Measurements from ENCODE around the gene SELENON. TPM values are rescaled to one million over a fixed set of nuclear protein-coding genes. Genes with fewer than 3 reads are reported as not detected.

Gene SELENON
- polyA plus RNA-seq, 1 of the 3 experiments (the other 2 are of a cell fraction), result 56.2 TPM

DNA sequence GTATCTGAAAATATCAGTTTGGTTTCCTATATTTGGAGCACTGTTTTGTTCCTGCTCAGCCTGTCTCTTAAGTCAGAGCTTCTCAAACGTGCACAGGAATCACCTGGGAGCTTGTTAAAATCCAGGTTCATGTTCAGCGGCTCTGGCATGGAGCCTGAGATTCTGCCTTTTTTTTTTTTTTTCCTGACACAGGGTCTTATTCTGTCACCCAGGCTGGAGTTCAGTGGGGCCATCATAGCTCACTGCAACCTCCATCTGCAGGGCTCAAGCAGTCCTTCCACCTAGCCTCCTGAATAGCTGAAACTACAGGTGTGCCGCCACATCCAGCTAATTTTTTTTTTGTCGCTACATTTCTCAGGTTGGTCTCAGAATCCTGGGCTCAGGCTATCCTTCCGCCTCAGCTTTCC lies 12.2 kb upstream of the SELENON start:
- H3K36me3 ChIP-seq (replicated peaks in 1 of 2; ENCODE audit: control insufficient read depth in 1 of 2, insufficient read depth in 2 of 2, low read length in 1 of 2), result no peaks in the 10 kb centered on the region
- no peaks in the 10 kb centered on the region for H3F3A ChIP-seq (replicated peaks; ENCODE audit: insufficient read depth)
- WGBS (ENCODE audit: low lambda C conversion rate), result 82% methylated on average over 5 of the region's 5 CpGs
- no peak overlapping the region for H3K4me3 ChIP-seq (ENCODE audit: low read depth in 2 of 2, low read length in 1 of 2)
- H3K4me2 ChIP-seq, result no peak overlapping the region
- no peaks in the 10 kb centered on the region for H3K79me2 ChIP-seq (ENCODE audit: insufficient read depth)
- H3K9me2 ChIP-seq, result no peaks in the 10 kb centered on the region
- peaks cover 0 to 38% of the 10 kb centered on the region in 2 experiments; a peak in 2 of 4 replicates for H3K4me1 ChIP-seq (ENCODE audit: control insufficient read depth in 1 of 2, insufficient read depth in 2 of 2, low read depth in 1 of 2, low read length in 1 of 2)
- TF ChIP-seq NFIC (IDR thresholded peaks at IDR 0.05; ENCODE audit: borderline replicate concordance) (no peak), FOXJ3 (CRISPR knock-in tag; IDR thresholded peaks at IDR 0.05) (no peak), TCF12 (IDR thresholded peaks at IDR 0.05) (no peak), POLR2AphosphoS5 (IDR thresholded peaks at IDR 0.05; ENCODE audit: low read depth, low read length) (no peak), JUND (IDR thresholded peaks at IDR 0.05) (no peak), MXI1 (IDR thresholded peaks at IDR 0.05; ENCODE audit: low read depth, low read length) (no peak), RXRA (IDR thresholded peaks at IDR 0.05; ENCODE audit: borderline replicate concordance, low read depth) (no peak), YY1 (IDR thresholded peaks at IDR 0.05; ENCODE audit: low read depth) (no peak), CHD2 (IDR thresholded peaks at IDR 0.05; ENCODE audit: low read length, partially characterized antibody) (no peak), GABPA (IDR thresholded peaks at IDR 0.05; ENCODE audit: low read depth) (no peak), RFX5 (IDR thresholded peaks at IDR 0.05; ENCODE audit: low read length) (no peak), GATA2 (CRISPR knock-in tag; IDR thresholded peaks at IDR 0.05) (no peak), SIN3A (IDR thresholded peaks at IDR 0.05; ENCODE audit: borderline replicate concordance, low read depth, low read length) (no peak), SMC3 (IDR thresholded peaks at IDR 0.05; ENCODE audit: low read depth, low read length) (no peak), ELF1 (IDR thresholded peaks at IDR 0.05) (no peak)
- TF ChIP-seq, protein P1, sequence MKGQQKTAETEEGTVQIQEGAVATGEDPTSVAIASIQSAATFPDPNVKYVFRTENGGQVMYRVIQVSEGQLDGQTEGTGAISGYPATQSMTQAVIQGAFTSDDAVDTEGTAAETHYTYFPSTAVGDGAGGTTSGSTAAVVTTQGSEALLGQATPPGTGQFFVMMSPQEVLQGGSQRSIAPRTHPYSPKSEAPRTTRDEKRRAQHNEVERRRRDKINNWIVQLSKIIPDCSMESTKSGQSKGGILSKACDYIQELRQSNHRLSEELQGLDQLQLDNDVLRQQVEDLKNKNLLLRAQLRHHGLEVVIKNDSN (IDR thresholded peaks at IDR 0.05; ENCODE audit: borderline replicate concordance, low read depth), result no peak
- TF ChIP-seq, protein P2, sequence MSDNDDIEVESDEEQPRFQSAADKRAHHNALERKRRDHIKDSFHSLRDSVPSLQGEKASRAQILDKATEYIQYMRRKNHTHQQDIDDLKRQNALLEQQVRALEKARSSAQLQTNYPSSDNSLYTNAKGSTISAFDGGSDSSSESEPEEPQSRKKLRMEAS (IDR thresholded peaks at IDR 0.05; ENCODE audit: low read depth), result no peak
- TF ChIP-seq, protein P3, sequence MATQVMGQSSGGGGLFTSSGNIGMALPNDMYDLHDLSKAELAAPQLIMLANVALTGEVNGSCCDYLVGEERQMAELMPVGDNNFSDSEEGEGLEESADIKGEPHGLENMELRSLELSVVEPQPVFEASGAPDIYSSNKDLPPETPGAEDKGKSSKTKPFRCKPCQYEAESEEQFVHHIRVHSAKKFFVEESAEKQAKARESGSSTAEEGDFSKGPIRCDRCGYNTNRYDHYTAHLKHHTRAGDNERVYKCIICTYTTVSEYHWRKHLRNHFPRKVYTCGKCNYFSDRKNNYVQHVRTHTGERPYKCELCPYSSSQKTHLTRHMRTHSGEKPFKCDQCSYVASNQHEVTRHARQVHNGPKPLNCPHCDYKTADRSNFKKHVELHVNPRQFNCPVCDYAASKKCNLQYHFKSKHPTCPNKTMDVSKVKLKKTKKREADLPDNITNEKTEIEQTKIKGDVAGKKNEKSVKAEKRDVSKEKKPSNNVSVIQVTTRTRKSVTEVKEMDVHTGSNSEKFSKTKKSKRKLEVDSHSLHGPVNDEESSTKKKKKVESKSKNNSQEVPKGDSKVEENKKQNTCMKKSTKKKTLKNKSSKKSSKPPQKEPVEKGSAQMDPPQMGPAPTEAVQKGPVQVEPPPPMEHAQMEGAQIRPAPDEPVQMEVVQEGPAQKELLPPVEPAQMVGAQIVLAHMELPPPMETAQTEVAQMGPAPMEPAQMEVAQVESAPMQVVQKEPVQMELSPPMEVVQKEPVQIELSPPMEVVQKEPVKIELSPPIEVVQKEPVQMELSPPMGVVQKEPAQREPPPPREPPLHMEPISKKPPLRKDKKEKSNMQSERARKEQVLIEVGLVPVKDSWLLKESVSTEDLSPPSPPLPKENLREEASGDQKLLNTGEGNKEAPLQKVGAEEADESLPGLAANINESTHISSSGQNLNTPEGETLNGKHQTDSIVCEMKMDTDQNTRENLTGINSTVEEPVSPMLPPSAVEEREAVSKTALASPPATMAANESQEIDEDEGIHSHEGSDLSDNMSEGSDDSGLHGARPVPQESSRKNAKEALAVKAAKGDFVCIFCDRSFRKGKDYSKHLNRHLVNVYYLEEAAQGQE (IDR thresholded peaks at IDR 0.05; ENCODE audit: low read depth, low read length), result no peak
- TF ChIP-seq, protein P4, sequence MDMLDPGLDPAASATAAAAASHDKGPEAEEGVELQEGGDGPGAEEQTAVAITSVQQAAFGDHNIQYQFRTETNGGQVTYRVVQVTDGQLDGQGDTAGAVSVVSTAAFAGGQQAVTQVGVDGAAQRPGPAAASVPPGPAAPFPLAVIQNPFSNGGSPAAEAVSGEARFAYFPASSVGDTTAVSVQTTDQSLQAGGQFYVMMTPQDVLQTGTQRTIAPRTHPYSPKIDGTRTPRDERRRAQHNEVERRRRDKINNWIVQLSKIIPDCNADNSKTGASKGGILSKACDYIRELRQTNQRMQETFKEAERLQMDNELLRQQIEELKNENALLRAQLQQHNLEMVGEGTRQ (IDR thresholded peaks at IDR 0.05; ENCODE audit: borderline replicate concordance, low read depth, low read length), result no peak
- H3K9ac ChIP-seq, result no peak overlapping the region
- H4K20me1 ChIP-seq (ENCODE audit: insufficient read depth), result no peaks in the 10 kb centered on the region
- ChIA-PET POLR2A (interaction anchor here (0.6 to 2.1 kb wide), 2 partner anchors 10 to 32 kb away, joined by 5 to 6 read pairs; partner anchors contain the start of gene MTFR1L), CTCF (interaction anchor here (0.5 to 1.6 kb wide), 6 partner anchors 8 to 215 kb away, joined by 3 to 7 read pairs (median 3); no protein-coding TSS in a partner anchor)
- no peak for DNase-seq
- no peaks in the 10 kb centered on the region for H3K9me3 ChIP-seq
- H3K27me3 ChIP-seq (ENCODE audit: insufficient read depth), result peaks cover 5% of the 10 kb centered on the region; the same call in 1 of the 2 replicates
- H2AFZ ChIP-seq (ENCODE audit: low read depth), result no peak overlapping the region
- H3K27ac ChIP-seq (ENCODE audit: low read depth in 2 of 2, low read length in 1 of 2), result no peak overlapping the region

Data from SK-N-SH (cell line).